ENCODE data around the gene PICK1. TPM values are rescaled to one million over a fixed set of nuclear protein-coding genes. Genes with fewer than 3 reads are reported as not detected.

The PICK1 gene
- total and polyA plus RNA-seq, 10 of the 15 experiments (the other 5 are each of a cell fraction or from before 2014, with no cell fraction given), result 0.07 to 19.2 (median 10.9) TPM

DNA sequence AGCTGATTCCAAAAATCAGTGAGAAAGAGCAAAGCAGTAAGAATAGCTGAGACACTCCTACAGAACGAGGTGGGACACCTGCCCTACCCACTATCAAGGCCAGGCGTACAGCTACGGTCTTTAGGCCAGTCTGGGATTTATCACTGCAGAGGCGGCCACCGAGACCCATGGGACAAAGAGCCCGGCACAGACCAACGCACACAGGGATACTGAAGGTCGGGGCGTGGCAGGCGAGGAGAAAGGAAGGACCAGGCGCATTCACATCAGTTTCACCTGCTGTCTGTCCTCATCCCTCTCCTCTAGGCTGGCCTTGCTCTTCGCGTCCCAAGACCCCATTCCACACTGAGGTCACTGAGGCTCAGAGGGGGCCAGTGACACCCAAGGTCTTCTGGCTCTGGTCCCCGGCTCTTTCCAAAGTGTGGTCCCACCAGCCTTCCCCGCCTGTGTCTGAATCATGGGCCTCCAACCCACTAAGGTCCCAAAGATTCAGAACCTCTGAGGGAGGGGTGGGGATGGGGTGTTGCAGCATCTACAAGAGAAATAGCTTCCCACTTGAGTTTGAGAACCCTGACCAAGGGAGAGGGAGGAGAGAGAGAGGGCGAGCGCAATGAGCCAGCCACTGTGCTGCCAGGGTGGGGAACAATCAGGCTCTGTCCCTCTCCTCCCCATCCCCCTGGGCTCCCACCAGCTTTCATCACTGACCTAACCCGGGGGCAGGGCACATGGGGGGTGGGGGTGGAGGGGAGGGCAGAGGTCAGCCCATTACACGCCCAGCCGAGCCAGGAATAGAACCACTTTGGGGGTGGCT lies 7.2 kb upstream of the PICK1 start:
- Histone ChIP-seq H3K27ac (ENCODE audit: control insufficient read depth, insufficient read depth) (no peak overlapping the region), H3K4me2 (ENCODE audit: control insufficient read depth, insufficient read depth) (no peak overlapping the region), H3K4me1 (ENCODE audit: control insufficient read depth, insufficient read depth, low read length) (no peaks in the 10 kb centered on the region; the same call in 1 of the 2 replicates), H3K36me3 (ENCODE audit: control insufficient read depth in 2 of 2, insufficient read depth in 2 of 2, low read length in 1 of 2) (no peaks in the 10 kb centered on the region), H3K27me3 (replicated peaks in 1 of 2; ENCODE audit: control insufficient read depth in 2 of 2, insufficient read depth in 2 of 2, low read length in 1 of 2) (no peaks in the 10 kb centered on the region; a peak in 2 of 4 replicates), H3K79me2 (ENCODE audit: control insufficient read depth, insufficient read depth, low read length) (no peaks in the 10 kb centered on the region), H4K20me1 (ENCODE audit: control insufficient read depth, insufficient read depth) (no peaks in the 10 kb centered on the region), H3K4me3 (no peak overlapping the region), H3K9me3 (replicated peaks; ENCODE audit: control insufficient read depth, insufficient read depth, low read length) (no peaks in the 10 kb centered on the region), H3K9ac (ENCODE audit: control insufficient read depth, insufficient read depth, low read length) (no peak overlapping the region), H2AFZ (ENCODE audit: control insufficient read depth, low read depth, low read length) (no peak overlapping the region)
- no TSS peak for BruUV-seq (replicated peaks)
- ATAC-seq (no peak), DNase-seq (ENCODE audit: low read depth, low spot score) (no peak), FAIRE-seq (no peak)
- RAD21 ChIA-PET (ENCODE audit: unreplicated experiment), result no interaction called here
- POLR2A ChIA-PET, result no interaction called here
- TF ChIP-seq POU2F2 (IDR thresholded peaks at IDR 0.05; ENCODE audit: borderline replicate concordance, low read depth, low read length), result no peak
- TF ChIP-seq, protein P1, sequence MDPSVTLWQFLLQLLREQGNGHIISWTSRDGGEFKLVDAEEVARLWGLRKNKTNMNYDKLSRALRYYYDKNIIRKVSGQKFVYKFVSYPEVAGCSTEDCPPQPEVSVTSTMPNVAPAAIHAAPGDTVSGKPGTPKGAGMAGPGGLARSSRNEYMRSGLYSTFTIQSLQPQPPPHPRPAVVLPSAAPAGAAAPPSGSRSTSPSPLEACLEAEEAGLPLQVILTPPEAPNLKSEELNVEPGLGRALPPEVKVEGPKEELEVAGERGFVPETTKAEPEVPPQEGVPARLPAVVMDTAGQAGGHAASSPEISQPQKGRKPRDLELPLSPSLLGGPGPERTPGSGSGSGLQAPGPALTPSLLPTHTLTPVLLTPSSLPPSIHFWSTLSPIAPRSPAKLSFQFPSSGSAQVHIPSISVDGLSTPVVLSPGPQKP (IDR thresholded peaks at IDR 0.05; ENCODE audit: low read depth, low read length), result no peak
- no peak for TF ChIP-seq CREM (IDR thresholded peaks at IDR 0.05; ENCODE audit: low read depth)
- no peak for TF ChIP-seq JUNB (IDR thresholded peaks at IDR 0.05)
- TF ChIP-seq IKZF2 (IDR thresholded peaks at IDR 0.05), result no peak
- TF ChIP-seq, protein P2, sequence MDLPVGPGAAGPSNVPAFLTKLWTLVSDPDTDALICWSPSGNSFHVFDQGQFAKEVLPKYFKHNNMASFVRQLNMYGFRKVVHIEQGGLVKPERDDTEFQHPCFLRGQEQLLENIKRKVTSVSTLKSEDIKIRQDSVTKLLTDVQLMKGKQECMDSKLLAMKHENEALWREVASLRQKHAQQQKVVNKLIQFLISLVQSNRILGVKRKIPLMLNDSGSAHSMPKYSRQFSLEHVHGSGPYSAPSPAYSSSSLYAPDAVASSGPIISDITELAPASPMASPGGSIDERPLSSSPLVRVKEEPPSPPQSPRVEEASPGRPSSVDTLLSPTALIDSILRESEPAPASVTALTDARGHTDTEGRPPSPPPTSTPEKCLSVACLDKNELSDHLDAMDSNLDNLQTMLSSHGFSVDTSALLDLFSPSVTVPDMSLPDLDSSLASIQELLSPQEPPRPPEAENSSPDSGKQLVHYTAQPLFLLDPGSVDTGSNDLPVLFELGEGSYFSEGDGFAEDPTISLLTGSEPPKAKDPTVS (IDR thresholded peaks at IDR 0.05; ENCODE audit: low read depth, low read length), result no peak
- TF ChIP-seq, protein P3, sequence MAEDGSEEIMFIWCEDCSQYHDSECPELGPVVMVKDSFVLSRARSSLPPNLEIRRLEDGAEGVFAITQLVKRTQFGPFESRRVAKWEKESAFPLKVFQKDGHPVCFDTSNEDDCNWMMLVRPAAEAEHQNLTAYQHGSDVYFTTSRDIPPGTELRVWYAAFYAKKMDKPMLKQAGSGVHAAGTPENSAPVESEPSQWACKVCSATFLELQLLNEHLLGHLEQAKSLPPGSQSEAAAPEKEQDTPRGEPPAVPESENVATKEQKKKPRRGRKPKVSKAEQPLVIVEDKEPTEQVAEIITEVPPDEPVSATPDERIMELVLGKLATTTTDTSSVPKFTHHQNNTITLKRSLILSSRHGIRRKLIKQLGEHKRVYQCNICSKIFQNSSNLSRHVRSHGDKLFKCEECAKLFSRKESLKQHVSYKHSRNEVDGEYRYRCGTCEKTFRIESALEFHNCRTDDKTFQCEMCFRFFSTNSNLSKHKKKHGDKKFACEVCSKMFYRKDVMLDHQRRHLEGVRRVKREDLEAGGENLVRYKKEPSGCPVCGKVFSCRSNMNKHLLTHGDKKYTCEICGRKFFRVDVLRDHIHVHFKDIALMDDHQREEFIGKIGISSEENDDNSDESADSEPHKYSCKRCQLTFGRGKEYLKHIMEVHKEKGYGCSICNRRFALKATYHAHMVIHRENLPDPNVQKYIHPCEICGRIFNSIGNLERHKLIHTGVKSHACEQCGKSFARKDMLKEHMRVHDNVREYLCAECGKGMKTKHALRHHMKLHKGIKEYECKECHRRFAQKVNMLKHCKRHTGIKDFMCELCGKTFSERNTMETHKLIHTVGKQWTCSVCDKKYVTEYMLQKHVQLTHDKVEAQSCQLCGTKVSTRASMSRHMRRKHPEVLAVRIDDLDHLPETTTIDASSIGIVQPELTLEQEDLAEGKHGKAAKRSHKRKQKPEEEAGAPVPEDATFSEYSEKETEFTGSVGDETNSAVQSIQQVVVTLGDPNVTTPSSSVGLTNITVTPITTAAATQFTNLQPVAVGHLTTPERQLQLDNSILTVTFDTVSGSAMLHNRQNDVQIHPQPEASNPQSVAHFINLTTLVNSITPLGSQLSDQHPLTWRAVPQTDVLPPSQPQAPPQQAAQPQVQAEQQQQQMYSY (CRISPR knock-in tag; IDR thresholded peaks at IDR 0.05), result no peak
- SMC1A ChIA-PET (ENCODE audit: uncharacterized antibody, unreplicated experiment), result interaction anchor here (0.5 kb wide), 1 partner anchor 658 kb away, joined by 3 read pairs; no protein-coding TSS in a partner anchor
- 47% methylated on average over 18 of the region's 20 CpGs for WGBS (ENCODE audit: insufficient coverage, insufficient replicate concordance, low lambda C conversion rate, missing lambda C conversion rate)
- CTCF ChIA-PET, result interaction anchor here (0.7 to 1.4 kb wide), 4 partner anchors 12 to 522 kb away, joined by 3 to 5 read pairs (median 3); no protein-coding TSS in a partner anchor
- in situ Hi-C loops (cut with MboI) (loop anchor here (5.0 kb wide), 1 partner anchor 522 kb away; the partner anchor contains the start of gene DMC1), intact Hi-C loops (cut with micrococcal nuclease; ENCODE audit: unreplicated experiment) (loop anchor here (5.0 to 10.0 kb wide), 2 partner anchors 52 to 435 kb away; no protein-coding TSS in a partner anchor)
